GM21576 (cell line): ENCODE data around the gene HMGCR.

Source experiments
- ATAC-seq: cut with Tn5 transposase; IDR thresholded peaks from one replicate; pipeline ENCODE4 v1.9.1; 2021; ENCODE audit warnings: mild to moderate bottlenecking, moderate library complexity; ENCODE audit not compliant: unreplicated experiment

HMGCR gene

DNA sequence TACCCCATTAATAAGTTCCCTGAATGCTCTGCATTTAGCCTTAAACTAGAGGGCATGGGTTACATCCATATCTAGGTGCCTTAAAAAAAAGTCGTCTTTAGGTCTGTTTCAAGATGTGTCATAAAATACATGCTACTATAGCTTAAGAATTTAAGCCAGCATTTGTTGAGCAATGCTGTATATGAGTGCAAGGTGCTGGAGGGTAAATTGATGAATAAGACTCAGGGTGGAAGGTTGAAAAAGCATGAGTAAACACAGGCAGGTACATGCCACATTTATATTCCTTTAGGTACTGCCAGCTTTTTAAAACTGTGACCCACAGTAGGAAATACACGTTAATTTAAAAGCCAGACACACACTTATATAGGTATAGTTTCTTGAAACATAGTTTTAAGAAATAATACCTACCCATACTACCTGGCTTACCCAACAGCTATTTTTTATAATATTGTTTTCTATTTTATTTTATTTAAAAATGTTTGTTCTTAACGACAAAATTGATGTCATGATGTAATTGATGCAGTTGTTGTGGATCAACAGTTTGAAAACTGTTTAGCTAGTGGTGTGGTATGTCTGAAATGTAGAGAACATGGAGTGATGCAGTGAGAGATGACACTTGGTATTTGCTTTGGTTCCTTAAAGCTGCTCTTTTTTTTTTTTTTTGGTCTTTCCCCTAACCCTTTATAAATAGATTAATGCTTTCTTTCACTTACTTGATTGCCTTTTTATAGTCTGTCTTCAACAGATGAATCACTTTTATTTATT is 3.9 kb downstream of the HMGCR start:
- no peak for ATAC-seq

DNA sequence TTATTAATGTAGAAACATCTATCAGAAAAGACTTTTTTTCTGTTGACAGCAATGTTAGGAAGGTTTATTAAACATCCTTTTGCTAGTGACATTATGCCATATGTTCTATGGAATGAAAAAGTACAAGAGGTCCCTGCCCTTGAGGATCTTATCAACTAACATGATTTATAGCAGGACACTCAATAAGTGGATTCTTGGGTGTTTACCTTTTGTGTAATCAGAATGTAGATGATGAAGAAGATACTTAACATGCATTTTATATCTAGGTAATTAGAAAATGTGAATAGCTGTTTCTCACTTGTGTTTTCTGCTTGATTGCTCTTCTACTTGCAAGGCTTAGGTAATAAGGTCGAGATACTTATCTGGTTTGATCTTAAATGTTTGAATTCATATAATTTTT is 4.9 kb downstream of the HMGCR start:
- no peak for ATAC-seq

DNA sequence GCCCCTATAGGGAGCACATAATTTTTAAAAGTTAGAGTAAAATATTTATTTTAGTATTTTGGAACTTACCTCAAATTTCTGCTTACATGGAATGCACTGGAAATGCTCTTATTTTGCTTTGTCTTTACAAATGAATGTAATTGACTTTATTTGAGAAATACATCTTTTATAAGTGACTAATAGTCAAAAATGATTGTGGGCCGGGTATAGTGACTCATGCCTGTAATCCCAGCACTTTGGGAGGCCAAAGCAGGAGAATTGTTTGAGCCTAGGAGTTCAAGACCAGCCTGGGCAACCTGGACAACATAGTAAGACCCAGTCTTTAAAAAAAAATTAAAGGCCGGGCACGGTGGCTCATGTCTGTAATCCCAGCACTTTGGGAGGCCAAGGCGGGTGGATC is 5.8 kb downstream of the HMGCR start:
- ATAC-seq, result no peak

DNA sequence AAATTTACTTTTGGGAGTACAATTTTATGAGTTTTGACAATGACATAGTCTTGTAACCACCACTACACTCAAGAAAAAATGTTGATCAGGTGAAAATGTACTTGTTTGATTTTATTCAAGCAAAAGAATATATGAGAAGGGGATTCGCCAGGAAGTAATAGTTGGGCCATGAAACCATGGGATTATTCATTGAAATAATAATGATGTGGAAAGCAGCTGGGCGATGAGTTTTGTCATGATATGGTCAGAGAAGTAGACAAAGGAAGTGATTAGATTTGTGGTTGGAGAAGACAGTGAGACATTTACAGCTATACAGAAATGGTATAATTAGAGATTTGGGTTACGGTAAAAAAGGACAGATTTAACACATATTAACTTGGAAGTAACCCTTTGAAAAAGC is 11.2 kb downstream of the HMGCR start:
- ATAC-seq, result no peak

DNA sequence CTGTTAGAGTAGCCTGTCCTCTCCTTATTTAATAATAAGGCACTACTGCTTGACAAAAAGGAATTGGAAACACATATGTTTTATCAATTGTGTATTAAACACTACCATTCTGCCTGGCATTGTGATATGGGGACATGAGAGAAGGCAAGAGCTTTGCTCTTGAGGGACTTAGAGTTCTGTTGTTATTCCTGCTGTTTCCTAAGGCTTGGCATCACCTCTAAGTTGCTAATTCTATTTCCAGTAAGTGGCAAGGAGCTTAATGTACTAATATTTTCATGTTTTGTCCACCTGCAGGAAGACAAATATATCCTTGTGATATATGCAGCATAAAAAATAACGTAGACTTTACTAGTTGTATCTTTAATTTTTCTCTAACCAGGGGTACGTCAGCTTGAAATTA is 12.6 kb downstream of the HMGCR start:
- no peak for ATAC-seq

DNA sequence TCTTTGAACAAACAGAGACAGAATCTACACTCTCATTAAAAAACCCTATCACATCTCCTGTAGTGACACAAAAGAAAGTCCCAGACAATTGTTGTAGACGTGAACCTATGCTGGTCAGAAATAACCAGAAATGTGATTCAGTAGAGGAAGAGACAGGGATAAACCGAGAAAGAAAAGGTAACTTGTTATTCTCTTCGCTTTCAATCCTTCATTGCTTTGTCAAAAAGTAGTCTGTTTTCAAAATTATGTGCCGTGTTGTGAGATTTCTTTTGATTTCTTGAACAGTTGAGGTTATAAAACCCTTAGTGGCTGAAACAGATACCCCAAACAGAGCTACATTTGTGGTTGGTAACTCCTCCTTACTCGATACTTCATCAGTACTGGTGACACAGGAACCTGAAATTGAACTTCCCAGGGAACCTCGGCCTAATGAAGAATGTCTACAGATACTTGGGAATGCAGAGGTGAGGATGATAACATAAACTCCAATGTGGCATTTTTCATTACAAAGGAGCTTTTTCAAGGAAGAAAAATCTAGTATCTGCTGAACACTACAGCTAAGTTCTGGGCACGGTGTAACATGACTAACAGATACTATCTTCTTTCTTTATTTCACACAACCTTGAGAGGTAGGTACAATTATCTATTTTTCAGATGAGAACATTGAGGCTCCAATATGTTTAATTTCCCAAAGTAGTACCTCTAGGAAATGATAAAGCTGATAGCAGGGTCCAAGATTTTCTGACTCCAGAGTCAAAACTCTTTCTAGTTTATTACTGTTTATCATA is 14.3 kb downstream of the HMGCR start:
- no peak for ATAC-seq

DNA sequence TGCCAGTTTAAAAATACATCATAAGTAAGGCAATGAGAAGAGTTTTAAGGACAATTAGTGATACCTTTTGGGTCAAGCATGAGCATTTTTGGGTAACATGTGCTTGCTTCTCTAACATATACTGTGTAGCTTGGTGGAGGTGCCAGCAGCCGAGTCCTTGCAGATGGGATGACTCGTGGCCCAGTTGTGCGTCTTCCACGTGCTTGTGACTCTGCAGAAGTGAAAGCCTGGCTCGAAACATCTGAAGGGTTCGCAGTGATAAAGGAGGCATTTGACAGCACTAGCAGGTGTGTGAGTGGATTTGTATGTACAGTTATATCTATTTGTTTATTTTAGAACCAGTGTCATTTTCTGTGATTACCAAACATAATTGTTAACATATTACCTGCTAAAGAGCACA is 18.2 kb downstream of the HMGCR start:
- no peak for ATAC-seq

DNA sequence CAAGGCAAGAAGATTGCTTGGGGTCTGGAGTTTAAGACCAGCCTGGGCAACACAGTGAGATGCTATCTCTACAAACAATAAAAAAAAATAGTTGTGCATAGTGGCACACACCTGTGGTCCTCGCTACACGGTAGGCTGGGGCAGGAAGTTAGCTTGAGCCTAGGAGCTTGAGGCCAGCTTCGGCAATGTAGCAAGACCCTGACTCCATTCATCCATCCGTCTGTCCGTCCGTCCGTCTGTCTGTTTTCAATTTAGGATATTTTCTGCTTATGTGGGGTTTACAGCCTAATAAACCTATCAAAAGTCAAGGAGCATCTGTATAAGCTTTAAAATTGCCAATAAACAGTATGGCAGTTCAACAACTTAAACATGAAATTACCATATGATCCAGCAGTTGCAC is 19.7 kb downstream of the HMGCR start:
- ATAC-seq, result no peak

DNA sequence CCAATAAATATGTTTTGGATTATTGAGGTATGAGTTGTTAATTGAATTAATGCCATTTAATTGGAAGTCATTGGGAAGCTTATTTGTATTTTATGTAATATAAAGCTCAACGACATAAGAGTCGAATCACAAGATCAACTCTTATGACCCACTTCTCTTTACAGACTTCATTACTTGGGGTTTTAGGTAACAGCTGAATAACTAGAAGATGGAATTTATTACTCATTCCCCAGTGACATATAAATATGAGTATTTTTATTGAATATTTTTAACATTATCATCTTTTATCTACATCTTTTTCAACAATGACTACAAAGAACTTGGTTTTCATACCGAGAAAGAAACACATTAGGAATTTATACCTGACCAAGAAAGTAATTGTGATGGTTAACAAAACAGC is 21.1 kb downstream of the HMGCR start:
- no peak for ATAC-seq

DNA sequence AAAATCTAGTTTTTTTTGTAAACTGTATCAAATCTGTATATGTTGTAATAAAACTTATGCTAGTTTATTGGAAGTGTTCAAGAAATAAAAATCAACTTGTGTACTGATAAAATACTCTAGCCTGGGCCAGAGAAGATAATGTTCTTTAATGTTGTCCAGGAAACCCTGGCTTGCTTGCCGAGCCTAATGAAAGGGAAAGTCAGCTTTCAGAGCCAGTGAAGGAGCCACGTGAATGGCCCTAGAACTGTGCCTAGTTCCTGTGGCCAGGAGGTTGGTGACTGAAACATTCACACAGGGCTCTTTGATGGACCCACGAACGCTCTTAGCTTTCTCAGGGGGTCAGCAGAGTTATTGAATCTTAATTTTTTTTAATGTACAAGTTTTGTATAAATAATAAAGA is 24.3 kb downstream of the HMGCR start:
- ATAC-seq, result no peak

DNA sequence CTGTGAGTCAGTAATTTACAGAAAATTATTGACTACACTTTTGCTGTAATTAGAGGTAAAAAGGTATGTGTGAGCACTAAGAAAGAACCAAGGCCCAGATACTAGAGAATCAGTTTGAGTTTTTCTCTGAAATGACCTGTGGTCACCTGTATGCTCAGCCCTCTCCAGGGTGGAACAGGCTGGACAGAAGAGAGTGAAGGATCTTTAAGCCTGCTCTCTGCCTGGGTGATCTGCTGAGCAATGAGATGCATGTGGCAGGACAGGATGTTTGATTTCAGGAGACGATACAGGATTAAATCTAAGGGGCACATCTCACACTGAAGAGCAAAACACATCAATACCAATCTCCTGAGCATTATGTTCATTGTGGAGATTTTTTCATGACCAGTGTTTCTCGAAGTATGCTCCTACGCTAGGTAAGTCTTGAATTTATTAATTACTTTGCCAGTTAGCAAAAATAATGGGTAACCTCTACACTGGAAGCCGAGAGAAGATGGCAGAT is 25.5 kb downstream of the HMGCR start:
- ATAC-seq, result no peak

DNA sequence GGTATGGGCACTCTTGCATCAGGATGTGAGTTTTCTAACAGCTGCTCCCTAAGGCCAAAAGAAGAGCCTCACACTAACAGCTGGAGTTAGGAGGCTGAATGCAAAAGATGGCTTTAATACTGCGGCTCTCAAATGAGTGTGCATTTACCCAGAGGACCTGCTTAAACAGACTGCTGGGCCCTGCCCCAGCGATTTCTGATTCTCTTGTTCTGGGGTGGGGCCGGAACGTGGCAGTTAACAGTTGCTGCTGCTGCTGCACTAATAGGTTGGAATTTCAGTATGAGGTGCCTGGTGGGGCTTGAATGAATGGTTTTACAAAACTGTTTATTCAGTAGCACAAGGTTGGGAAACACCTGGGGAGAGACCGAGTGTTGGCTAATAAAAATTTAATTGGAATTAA is 26.1 kb downstream of the HMGCR start:
- no peak for ATAC-seq

DNA sequence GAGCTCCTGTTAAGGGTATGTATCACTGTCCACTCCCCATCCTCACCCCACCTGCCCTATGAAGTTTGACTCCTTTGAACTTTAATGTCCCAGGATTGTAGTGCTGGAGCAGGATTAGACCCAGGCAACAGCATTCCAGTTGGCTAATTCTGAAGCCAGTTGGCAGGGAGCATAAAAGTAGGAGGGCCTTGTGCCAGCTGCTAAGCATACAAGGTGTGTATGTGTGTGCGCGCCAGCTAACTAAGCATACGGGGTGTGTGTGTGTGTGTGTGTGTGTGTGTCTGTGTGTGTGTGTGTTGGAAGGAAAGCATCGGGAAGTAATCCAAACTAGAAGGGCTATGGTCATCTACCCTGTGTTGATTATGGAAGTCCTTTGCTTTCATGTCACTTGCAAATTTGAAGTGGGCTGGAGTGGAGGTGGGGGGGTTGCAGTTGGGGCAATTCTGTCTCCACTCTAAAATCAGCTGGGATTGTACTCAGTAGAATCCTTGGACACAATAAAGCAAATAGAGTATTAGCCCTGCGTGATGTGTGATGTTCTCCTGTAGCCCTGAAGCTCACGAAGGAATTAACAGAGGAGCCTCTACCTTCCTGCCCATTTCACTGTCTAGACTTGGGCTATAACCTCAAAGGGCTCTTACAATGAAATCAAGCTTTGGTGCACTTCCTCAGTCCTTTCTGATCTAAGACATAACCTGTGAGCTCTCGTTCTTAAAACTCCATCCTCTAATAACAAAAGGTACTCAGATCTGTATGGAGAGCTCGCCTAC is 26.9 kb downstream of the HMGCR start:
- no peak for ATAC-seq

DNA sequence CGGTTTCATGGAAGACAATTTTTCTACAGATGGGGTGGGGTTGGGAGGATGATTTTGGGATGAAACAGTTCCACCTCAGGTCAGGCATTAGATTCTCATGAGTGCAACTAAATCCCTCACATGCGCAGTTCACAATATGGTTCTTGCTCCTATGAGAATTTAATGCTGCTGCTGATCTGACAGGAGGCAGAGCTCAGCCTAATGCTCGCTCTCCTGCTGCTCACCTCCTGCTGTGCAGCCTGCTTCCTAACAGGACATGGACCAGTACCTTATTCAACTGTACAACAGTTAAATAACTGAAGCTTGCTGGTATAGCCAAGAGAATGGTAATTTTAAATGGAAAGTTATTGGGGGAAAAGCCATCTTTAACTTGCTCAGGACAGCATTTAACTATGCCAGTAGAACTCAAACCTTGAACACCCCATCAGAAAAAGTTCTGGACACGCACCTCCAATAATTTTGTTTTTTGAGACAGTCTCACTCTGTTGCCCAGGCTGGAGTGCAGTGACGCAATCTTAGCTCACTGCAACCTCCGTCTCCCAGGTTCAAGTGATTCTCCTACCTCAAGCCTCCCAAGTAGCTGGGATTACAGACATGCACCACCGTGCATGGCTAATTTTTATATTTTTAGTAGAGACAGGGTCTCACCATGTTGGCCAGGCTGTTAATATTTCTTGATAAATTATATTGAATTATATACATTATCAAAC is 27.7 kb downstream of the HMGCR start:
- no peak for ATAC-seq

DNA sequence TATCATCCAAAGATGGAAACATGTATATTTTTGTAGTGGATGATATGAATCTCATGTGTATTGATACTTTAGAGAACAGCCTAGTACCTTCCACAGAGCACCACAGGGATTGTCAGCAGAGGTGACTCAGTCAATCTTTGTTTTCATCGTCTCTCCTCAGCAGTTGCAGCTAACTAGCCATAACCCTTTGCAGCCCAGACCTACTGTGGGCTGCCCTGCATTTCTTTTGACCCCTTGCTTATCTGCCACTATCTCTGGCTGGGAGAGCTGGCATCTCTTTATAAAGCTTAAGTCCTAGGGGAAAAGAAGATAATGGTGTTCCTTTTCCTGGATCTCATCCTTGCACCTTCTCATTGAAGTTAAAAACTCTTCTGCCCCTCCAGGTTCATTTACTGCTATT is 28.7 kb downstream of the HMGCR start:
- no peak for ATAC-seq

DNA sequence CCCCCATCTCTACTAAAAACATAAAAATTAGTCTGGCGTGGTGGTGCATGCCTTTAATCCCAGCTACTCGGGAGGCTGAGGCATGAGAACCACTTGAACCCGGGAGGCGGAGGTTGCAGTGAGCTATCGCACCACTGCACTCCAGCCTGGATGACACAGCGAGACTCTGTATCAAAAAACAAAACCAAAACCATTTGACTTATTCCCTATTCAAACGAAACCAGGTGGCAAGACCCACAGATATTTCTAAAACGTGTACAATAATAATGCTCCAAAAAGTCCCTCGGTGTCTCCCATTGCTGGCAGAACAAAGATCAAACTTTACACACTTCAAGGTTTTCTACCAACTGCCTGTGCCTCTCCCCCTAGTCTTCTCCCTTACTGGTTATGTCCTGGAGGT is 29.8 kb downstream of the HMGCR start:
- peak; percentile 82 for ATAC-seq

DNA sequence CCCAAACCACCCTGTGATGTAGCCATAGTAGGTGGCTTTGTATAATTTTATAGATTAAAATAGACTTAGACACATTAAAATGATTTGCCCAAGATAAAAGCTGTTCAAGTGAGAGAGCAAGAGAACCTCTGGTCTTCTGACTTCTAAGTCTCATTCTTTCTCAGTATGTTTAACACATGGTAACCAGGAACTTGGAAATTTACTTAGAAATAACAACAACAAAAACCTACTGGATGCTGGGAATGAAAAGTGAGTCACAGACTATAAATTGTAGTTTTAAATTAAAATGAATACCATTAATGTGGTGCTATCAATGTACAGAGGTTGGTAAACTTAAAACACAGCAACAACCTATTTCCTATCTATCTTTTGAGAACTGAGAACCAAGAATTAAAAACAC is 30.4 kb downstream of the HMGCR start:
- ATAC-seq, result no peak

DNA sequence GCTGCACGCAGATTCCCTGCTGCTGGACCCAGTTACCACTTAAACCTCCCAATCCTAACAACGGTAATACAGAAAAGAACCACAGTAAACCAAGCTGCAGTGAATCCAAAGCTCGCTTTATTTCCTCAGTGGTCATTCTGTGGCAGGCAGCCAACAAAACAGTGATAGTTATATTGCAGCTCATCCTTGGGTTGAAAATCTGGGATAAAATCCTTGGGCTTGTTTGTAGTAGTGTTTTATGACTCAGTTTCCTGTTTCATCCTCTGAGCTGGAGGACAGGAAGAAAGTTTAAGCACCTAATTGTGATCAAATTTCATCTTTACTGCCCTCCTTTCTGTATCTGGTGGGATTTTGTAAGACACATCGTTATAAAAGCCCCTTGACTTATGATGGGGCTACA is 31.4 kb downstream of the HMGCR start:
- no peak for ATAC-seq

DNA sequence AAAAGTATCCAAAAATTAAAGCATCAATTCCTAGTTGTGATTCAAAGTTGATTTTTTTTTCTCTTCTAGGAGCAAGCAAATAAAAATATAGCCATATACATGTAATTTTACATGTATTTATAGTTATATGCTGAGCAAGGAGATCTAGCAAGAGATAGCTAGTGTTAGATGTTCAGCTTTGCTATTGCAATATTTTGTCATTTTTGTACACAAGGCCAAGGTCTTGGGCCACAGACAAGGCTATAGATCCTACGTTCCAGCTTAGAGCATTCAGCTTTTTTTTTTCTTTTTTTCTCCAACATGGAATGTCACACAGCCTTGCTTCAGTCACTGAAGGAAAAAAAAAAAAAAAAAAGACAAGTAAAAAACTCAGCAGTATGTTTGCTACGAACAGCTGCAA is 36.8 kb downstream of the HMGCR start:
- ATAC-seq, result no peak

DNA sequence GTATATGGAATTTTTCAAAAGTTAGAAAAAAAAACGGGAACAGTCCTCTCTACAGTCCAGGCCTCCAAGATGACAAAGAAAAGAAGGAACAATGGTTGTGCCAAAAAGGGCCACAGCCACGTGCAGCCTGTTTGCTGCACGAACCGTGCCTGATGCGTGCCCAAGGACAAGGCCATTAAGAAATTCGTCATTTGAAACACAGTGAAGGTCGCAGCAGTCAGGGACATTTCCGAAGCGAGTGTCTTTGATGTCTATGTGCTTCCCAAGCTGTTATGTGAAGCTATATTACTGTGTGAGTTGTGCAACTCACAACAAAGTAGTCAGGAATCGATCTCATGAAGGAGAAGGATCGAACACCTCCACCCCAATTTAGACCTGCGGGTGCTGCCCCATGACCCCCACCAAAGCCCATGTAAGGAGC is 37.4 kb downstream of the HMGCR start:
- no peak for ATAC-seq

DNA sequence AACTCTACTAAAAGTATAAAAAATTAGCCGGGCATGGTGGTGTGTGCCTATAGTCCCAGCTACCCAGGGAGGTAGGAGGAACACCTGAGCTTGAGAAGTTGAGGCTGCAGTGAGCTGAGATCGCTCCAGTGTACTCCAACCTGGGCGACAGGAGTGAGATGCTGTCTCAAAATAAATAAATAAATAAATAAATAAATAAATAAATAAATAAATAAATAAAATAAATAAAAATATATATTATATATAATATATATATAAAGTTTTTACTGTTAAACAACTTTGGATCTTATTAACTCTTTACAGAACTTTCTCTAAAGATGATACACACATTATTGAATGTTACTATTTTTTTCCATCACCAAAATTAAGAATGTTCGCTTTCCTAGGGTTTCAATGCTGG is 38.4 kb downstream of the HMGCR start:
- no peak for ATAC-seq
